ENCODE results near the gene TCTN2.

DNA sequence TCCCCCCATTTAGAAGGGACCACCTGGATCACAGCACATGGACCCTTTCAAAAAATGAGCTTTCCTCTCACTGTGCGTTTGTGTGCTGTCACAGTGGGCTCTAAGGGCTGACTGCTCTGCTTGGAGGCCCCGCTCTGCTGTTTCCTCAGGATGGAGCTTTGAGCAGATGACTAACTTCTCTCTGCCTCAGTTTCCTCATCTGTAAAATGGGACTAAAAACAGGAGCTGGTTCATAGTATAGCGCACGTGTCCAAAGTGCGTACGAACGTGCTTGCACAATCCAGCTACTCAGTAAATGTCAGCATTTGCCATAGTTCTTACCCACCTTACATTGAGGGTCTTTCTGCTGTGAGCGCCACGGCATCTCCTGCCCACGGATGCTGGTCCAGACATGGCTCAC lies 78.4 kb downstream of the TCTN2 start:
- TF ChIP-seq, protein P1, sequence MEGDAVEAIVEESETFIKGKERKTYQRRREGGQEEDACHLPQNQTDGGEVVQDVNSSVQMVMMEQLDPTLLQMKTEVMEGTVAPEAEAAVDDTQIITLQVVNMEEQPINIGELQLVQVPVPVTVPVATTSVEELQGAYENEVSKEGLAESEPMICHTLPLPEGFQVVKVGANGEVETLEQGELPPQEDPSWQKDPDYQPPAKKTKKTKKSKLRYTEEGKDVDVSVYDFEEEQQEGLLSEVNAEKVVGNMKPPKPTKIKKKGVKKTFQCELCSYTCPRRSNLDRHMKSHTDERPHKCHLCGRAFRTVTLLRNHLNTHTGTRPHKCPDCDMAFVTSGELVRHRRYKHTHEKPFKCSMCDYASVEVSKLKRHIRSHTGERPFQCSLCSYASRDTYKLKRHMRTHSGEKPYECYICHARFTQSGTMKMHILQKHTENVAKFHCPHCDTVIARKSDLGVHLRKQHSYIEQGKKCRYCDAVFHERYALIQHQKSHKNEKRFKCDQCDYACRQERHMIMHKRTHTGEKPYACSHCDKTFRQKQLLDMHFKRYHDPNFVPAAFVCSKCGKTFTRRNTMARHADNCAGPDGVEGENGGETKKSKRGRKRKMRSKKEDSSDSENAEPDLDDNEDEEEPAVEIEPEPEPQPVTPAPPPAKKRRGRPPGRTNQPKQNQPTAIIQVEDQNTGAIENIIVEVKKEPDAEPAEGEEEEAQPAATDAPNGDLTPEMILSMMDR (IDR thresholded peaks at IDR 0.05; ENCODE audit: insufficient read depth, low read depth, low read length) = no peak
- no peak for TF ChIP-seq EZH2 (IDR thresholded peaks at IDR 0.05; ENCODE audit: insufficient read depth, low read length)

All from astrocyte (in vitro differentiated cells and primary cell).